IMR-90 (cell line): ENCODE results near the gene DCN. TPM values are rescaled to one million over a fixed set of nuclear protein-coding genes. Genes with fewer than 3 reads are reported as not detected.

Experiments
- ATAC-seq: fragments of 200-7000 bp; cut with Tn5 transposase; 2 replicates; pipeline ENCODE4 v1.9.1; 2020; ENCODE audit warnings: low read depth, mild to moderate bottlenecking, moderate library complexity
- BruUV-seq: library from RNA; stranded (reverse); fragments of 400-500 nt; replicated peaks from 2 replicates; lab custom pipeline; 2021; lab: Mats Ljungman, UMichigan
- CTCF ChIA-PET: fragments of 300-600 bp; formaldehyde crosslinking; extraction: SDS; loops from one replicate; lab custom pipeline; 2021; ENCODE audit warnings: antibody characterized with exemption; lab: Yijun Ruan, JAX
- POLR2A ChIA-PET: fragments of 300-600 bp; sonication (Branson Sonifier 250); formaldehyde crosslinking; loops from one replicate; lab custom pipeline; 2022; ENCODE audit warnings: antibody characterized with exemption; ENCODE audit not compliant: unreplicated experiment; lab: Charles Lee
- DNase-seq: peaks from one replicate; pipeline ENCODE4 v3.0.0; 2013
- H2AFZ ChIP-seq: replicated peaks from 2 replicates; pipeline ENCODE3; 2013; ENCODE audit warnings: low read length, mild to moderate bottlenecking; ENCODE audit not compliant: poor library complexity
- H2AK5ac ChIP-seq: 2 replicates; pipeline ENCODE4 v1.6.1; 2013; ENCODE audit warnings: low read depth, low read length, inconsistent platforms
- H2AK9ac ChIP-seq: replicated peaks from 2 replicates; pipeline ENCODE3; 2013; ENCODE audit warnings: mild to moderate bottlenecking, low read depth, low read length, moderate library complexity; ENCODE audit not compliant: poor library complexity
- H2BK120ac ChIP-seq: 2 replicates; pipeline ENCODE4 v1.6.1; 2013; ENCODE audit warnings: low read depth, low read length, inconsistent platforms
- H2BK15ac ChIP-seq: 3 replicates; pipeline ENCODE4 v1.6.1; 2013; ENCODE audit warnings: low read depth, low read length, inconsistent platforms
- H2BK20ac ChIP-seq: 2 replicates; pipeline ENCODE4 v1.6.1; 2013; ENCODE audit warnings: low read depth, mild to moderate bottlenecking, inconsistent platforms, low read length, moderate library complexity
- H2BK5ac ChIP-seq: 2 replicates; pipeline ENCODE4 v1.6.1; 2013; ENCODE audit warnings: mild to moderate bottlenecking, low read depth, low read length, inconsistent platforms; ENCODE audit not compliant: poor library complexity, severe bottlenecking
- H3K14ac ChIP-seq: replicated peaks from 2 replicates; pipeline ENCODE4 v1.6.1; 2013; ENCODE audit warnings: low read depth, low read length, inconsistent platforms
- H3K18ac ChIP-seq: 2 replicates; pipeline ENCODE4 v1.6.1; 2013; ENCODE audit warnings: low read depth, low read length, control low read depth
- H3K23ac ChIP-seq: 2 replicates; pipeline ENCODE4 v1.6.1; 2013; ENCODE audit warnings: low read depth, low read length, inconsistent platforms
- H3K27ac ChIP-seq: 2 replicates; pipeline ENCODE4 v1.5.1; 2013; ENCODE audit warnings: mild to moderate bottlenecking, control low read depth, low read length; ENCODE audit not compliant: insufficient read depth
- H3K27me3 ChIP-seq: 2 replicates; pipeline ENCODE4 v1.6.1; 2013; ENCODE audit warnings: low read length; ENCODE audit not compliant: control insufficient read depth, insufficient read depth
- H3K36me3 ChIP-seq: 2 replicates; pipeline ENCODE4 v1.6.1; 2013; ENCODE audit warnings: low read length, mixed read lengths; ENCODE audit not compliant: control insufficient read depth, insufficient read depth
- H3K4ac ChIP-seq: 2 replicates; pipeline ENCODE4 v1.6.1; 2013; ENCODE audit warnings: low read depth, low read length, inconsistent platforms
- H3K4me1 ChIP-seq: 2 replicates; pipeline ENCODE4 v1.6.1; 2013; ENCODE audit warnings: low read length, mixed read lengths; ENCODE audit not compliant: control insufficient read depth, insufficient read depth
- H3K4me2 ChIP-seq: 2 replicates; pipeline ENCODE4 v1.6.1; 2013; ENCODE audit warnings: low read depth, mild to moderate bottlenecking, control low read depth, low read length, moderate library complexity
- H3K4me3 ChIP-seq: 2 replicates; pipeline ENCODE4 v1.5.1; 2013; ENCODE audit warnings: low read depth, mild to moderate bottlenecking, control low read depth, low read length, moderate library complexity; ENCODE audit not compliant: insufficient read depth
- H3K56ac ChIP-seq: 2 replicates; pipeline ENCODE4 v1.6.1; 2013; ENCODE audit warnings: low read length, inconsistent platforms; ENCODE audit not compliant: insufficient read depth; ENCODE audit errors: extremely low read depth
- H3K79me1 ChIP-seq, 2 experiments: 2 replicates each; pipeline ENCODE4 v1.6.1; 2013; ENCODE audit warnings: low read length in 2 of 2, inconsistent platforms in 1 of 2, low read depth in 1 of 2
- H3K9ac ChIP-seq: 2 replicates; pipeline ENCODE4 v1.6.1; 2013; ENCODE audit warnings: low read depth, low read length, control low read depth
- H3K9me1 ChIP-seq: 2 replicates; pipeline ENCODE4 v1.6.1; 2013; ENCODE audit warnings: low read length, inconsistent platforms; ENCODE audit not compliant: insufficient read depth
- H3K9me3 ChIP-seq: 2 replicates; pipeline ENCODE4 v1.6.1; 2013; ENCODE audit warnings: low read length; ENCODE audit not compliant: control insufficient read depth, insufficient read depth
- H4K20me1 ChIP-seq: 2 replicates; pipeline ENCODE4 v1.6.1; 2013; ENCODE audit warnings: low read length, inconsistent platforms; ENCODE audit not compliant: insufficient read depth
- H4K5ac ChIP-seq: 2 replicates; pipeline ENCODE4 v1.6.1; 2013; ENCODE audit warnings: mild to moderate bottlenecking, low read depth, low read length, control low read depth
- H4K8ac ChIP-seq, 2 experiments: 2 replicates each; pipeline ENCODE4 v1.6.1; 2013; ENCODE audit warnings: low read depth in 2 of 2, low read length in 2 of 2, control low read depth in 1 of 2, inconsistent platforms in 1 of 2
- H4K91ac ChIP-seq: 2 replicates; pipeline ENCODE4 v1.6.1; 2013; ENCODE audit warnings: low read depth, low read length, inconsistent platforms; ENCODE audit not compliant: insufficient read depth
- BHLHE40 ChIP-seq: fragments of 150-350 bp; IDR thresholded peaks from 2 replicates; pipeline ENCODE4 v1.6.1; 2016; ENCODE audit warnings: mild to moderate bottlenecking, low read depth, low read length
- CEBPB ChIP-seq: IDR thresholded peaks from 2 replicates; pipeline ENCODE4 v1.6.1; 2012; ENCODE audit warnings: low read depth, low read length, improper control_type of control experiment
- CHD1 ChIP-seq: IDR thresholded peaks from 2 replicates; pipeline ENCODE4 v1.6.1; 2012; ENCODE audit warnings: low read depth, low read length, improper control_type of control experiment
- FOS ChIP-seq: fragments of 150-350 bp; IDR thresholded peaks from 2 replicates; pipeline ENCODE4 v1.6.1; 2016; ENCODE audit warnings: low read depth, low read length
- MAFK ChIP-seq: IDR thresholded peaks from 2 replicates; pipeline ENCODE4 v1.6.1; 2012; ENCODE audit warnings: low read depth, low read length, improper control_type of control experiment
- MAZ ChIP-seq: IDR thresholded peaks from 2 replicates; pipeline ENCODE4 v1.6.1; 2012; ENCODE audit warnings: low read depth, mild to moderate bottlenecking, low read length, improper control_type of control experiment, moderate library complexity, borderline replicate concordance
- MXI1 ChIP-seq: IDR thresholded peaks from 2 replicates; pipeline ENCODE4 v1.6.1; 2012; ENCODE audit warnings: low read depth, mild to moderate bottlenecking, low read length, moderate library complexity, borderline replicate concordance
- NFE2L2 ChIP-seq: fragments of 150-350 bp; IDR thresholded peaks from 2 replicates; pipeline ENCODE4 v1.6.1; 2016; ENCODE audit warnings: low read depth, mild to moderate bottlenecking, low read length
- POLR2A ChIP-seq: IDR thresholded peaks from 2 replicates; pipeline ENCODE4 v1.6.1; 2012; ENCODE audit warnings: mild to moderate bottlenecking, low read depth, low read length
- RAD21 ChIP-seq: IDR thresholded peaks from 2 replicates; pipeline ENCODE4 v1.6.1; 2012; ENCODE audit warnings: low read length, improper control_type of control experiment
- RCOR1 ChIP-seq: IDR thresholded peaks from 2 replicates; pipeline ENCODE4 v1.6.1; 2012; ENCODE audit warnings: mild to moderate bottlenecking, low read length, improper control_type of control experiment; ENCODE audit not compliant: insufficient replicate concordance
- RFX5 ChIP-seq: IDR thresholded peaks from 2 replicates; pipeline ENCODE4 v1.8.0; 2012; ENCODE audit warnings: low read depth, mild to moderate bottlenecking, low read length, moderate library complexity
- SMC3 ChIP-seq: fragments of 150-350 bp; IDR thresholded peaks from 2 replicates; pipeline ENCODE4 v1.6.1; 2016; ENCODE audit warnings: low read depth, mild to moderate bottlenecking, antibody characterized with exemption, low read length, moderate library complexity
- WGBS, 2 experiments: methylation state at CpG; one replicate each; pipeline versions ENCODE4 v1.1.5 to v1.1.7; 2013; ENCODE audit warnings: missing lambda C conversion rate in 2 of 2; ENCODE audit not compliant: insufficient read length in 1 of 2; ENCODE audit errors: extremely low coverage in 2 of 2; 5-methylcytosine and 5-hydroxymethylcytosine counted together
- dilution Hi-C: fragments of 300-500 bp; cut with HindIII; formaldehyde crosslinking; loops from one replicate; pipeline ENCODE4 v1.14.3; 2018; ENCODE audit warnings: low sequenced_read_pairs; ENCODE audit not compliant: unreplicated experiment
- in situ Hi-C: fragments of 300-500 bp; cut with MboI; formaldehyde crosslinking; loops from 3 replicates; pipeline ENCODE4 v1.14.3; 2019; ENCODE audit warnings: low sequenced_read_pairs, inconsistent platforms, mixed read lengths
- intact Hi-C: fragments of 100-400 bp; cut with micrococcal nuclease; formaldehyde crosslinking; loops from 2 replicates; pipeline ENCODE4 v1.10.0; 2022
- polyA plus RNA-seq, 3 experiments: library from polyadenylated mRNA; depleted of rRNA; stranded (reverse); fragments of >200 nt; gene quantifications; 2 replicates each; pipeline ENCODE4 v1.2.3, GENCODE V29; 2012; ENCODE audit warnings: low replicate concordance in 1 of 3
- total RNA-seq: library from RNA; depleted of rRNA; stranded (reverse); fragments of >200 nt; gene quantifications from 2 replicates; pipeline ENCODE4 v1.2.3, GENCODE V29; 2012
- TF ChIP-seq, protein P1 (sequence below): conservative IDR thresholded peaks from 2 replicates; pipeline ENCODE4 v1.5.1; 2012; ENCODE audit warnings: mild to moderate bottlenecking, low read depth, low read length, improper control_type of control experiment
- TF ChIP-seq, protein P2 (sequence below): fragments of 150-350 bp; IDR thresholded peaks from 2 replicates; pipeline ENCODE4 v1.6.1; 2017; ENCODE audit warnings: mild to moderate bottlenecking, antibody characterized with exemption, low read length, low read depth
- TF ChIP-seq, protein P3 (sequence below): fragments of 150-350 bp; IDR thresholded peaks from 2 replicates; pipeline ENCODE4 v1.6.1; 2016; ENCODE audit warnings: low read depth, mild to moderate bottlenecking, low read length, moderate library complexity, borderline replicate concordance

Gene DCN
- total and polyA plus RNA-seq, 2 of the 4 experiments (the other 2 are of a cell fraction), result 241 to 965 TPM

DNA sequence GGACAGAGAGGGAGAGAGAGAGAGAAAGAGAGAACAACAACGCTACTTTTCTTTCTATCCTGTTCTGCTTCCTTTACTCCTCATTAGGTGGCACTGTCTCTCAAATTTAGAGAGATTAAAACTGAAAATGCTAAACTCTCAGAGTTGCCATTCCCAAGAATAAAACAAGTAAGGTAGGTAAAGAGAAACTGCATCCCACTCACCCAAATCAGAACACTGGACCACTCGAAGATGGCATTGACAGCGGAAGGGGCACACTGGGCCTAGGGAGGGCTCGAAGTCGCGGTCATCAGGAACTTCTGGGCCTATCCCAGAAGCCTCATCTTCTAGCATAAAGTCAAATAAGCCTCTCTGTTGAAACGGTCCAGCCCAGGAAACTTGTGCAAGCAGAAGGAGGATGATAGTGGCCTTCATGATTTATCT, 4.5 kb downstream of the DCN start:
- peak overlapping the region; percentile 99 for H3K27ac ChIP-seq
- CTCF ChIA-PET, result interaction anchor here (0.6 to 0.9 kb wide), 3 partner anchors 146 to 151 kb away, joined by 3 to 5 read pairs (median 3); no protein-coding TSS in a partner anchor

More for the DNA sequence above, 4.5 kb downstream of the DCN start:
- Histone ChIP-seq H2AFZ (peak overlapping the region; percentile 82), H3K27me3 (no peaks in the 10 kb centered on the region), H4K20me1 (peaks cover 4% of the 10 kb centered on the region; the same call in 1 of the 2 replicates), H3K14ac (peak overlapping the region; percentile 98), H3K9me3 (no peaks in the 10 kb centered on the region), H3K4me1 (peaks cover 7% of the 10 kb centered on the region), H4K91ac (peak overlapping the region; percentile 99), H3K4me2 (peak overlapping the region; percentile 93), H3K4me3 (peak overlapping the region; percentile 94), H2AK5ac (peak overlapping the region; percentile 91; the same call in 1 of the 2 replicates), H3K4ac (peak overlapping the region; percentile 99), H2BK120ac (peak overlapping the region; percentile 96), H3K23ac (peak overlapping the region; percentile 92), H3K56ac (peak overlapping the region; percentile 100), H3K9me1 (peaks cover 4% of the 10 kb centered on the region), H4K8ac (peak overlapping the region; percentile 86 to 88), H2AK9ac (peak overlapping the region; percentile 86), H2BK15ac (peak overlapping the region; percentile 92), H3K36me3 (peaks cover 34% of the 10 kb centered on the region), H3K79me1 (peaks cover 8 to 24% of the 10 kb centered on the region in 2 experiments), H2BK5ac (peak overlapping the region; percentile 100), H4K5ac (peak overlapping the region; percentile 98), H3K9ac (peak overlapping the region; percentile 98), H2BK20ac (peak overlapping the region; percentile 96), H3K18ac (peak overlapping the region; percentile 100)
- WGBS, 2 experiments, result no CpG with 5 or more reads among the region's 7 CpGs
- ATAC-seq (peak; percentile 8), DNase-seq (peak; percentile 62)
- no TSS peak for BruUV-seq
- intact Hi-C loops (loop anchor here (1.0 to 2.0 kb wide), 3 partner anchors 148 to 199 kb away; no protein-coding TSS in a partner anchor), in situ Hi-C loops (no loop called here), dilution Hi-C loops (no loop called here)
- TF ChIP-seq RFX5 (no peak), RAD21 (peak; percentile 74), MAZ (no peak), NFE2L2 (no peak), CEBPB (no peak), MXI1 (no peak), POLR2A (no peak), SMC3 (peak; percentile 74), FOS (no peak), RCOR1 (no peak), BHLHE40 (no peak), CHD1 (no peak), MAFK (no peak)
- TF ChIP-seq, protein P1, sequence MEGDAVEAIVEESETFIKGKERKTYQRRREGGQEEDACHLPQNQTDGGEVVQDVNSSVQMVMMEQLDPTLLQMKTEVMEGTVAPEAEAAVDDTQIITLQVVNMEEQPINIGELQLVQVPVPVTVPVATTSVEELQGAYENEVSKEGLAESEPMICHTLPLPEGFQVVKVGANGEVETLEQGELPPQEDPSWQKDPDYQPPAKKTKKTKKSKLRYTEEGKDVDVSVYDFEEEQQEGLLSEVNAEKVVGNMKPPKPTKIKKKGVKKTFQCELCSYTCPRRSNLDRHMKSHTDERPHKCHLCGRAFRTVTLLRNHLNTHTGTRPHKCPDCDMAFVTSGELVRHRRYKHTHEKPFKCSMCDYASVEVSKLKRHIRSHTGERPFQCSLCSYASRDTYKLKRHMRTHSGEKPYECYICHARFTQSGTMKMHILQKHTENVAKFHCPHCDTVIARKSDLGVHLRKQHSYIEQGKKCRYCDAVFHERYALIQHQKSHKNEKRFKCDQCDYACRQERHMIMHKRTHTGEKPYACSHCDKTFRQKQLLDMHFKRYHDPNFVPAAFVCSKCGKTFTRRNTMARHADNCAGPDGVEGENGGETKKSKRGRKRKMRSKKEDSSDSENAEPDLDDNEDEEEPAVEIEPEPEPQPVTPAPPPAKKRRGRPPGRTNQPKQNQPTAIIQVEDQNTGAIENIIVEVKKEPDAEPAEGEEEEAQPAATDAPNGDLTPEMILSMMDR, result peak; percentile 70
- TF ChIP-seq, protein P2, sequence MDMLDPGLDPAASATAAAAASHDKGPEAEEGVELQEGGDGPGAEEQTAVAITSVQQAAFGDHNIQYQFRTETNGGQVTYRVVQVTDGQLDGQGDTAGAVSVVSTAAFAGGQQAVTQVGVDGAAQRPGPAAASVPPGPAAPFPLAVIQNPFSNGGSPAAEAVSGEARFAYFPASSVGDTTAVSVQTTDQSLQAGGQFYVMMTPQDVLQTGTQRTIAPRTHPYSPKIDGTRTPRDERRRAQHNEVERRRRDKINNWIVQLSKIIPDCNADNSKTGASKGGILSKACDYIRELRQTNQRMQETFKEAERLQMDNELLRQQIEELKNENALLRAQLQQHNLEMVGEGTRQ, result no peak
- TF ChIP-seq, protein P3, sequence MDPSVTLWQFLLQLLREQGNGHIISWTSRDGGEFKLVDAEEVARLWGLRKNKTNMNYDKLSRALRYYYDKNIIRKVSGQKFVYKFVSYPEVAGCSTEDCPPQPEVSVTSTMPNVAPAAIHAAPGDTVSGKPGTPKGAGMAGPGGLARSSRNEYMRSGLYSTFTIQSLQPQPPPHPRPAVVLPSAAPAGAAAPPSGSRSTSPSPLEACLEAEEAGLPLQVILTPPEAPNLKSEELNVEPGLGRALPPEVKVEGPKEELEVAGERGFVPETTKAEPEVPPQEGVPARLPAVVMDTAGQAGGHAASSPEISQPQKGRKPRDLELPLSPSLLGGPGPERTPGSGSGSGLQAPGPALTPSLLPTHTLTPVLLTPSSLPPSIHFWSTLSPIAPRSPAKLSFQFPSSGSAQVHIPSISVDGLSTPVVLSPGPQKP, result no peak
- POLR2A ChIA-PET, result interaction anchor here (0.5 kb wide), 1 partner anchor 200 kb away, joined by 3 read pairs; no protein-coding TSS in a partner anchor
